Right ventricle myocardium superior (tissue), 1 donor: ENCODE data around the gene PDE6A. TPM values are rescaled to one million over a fixed set of nuclear protein-coding genes. Genes with fewer than 3 reads are reported as not detected.

Experiments used
- ATAC-seq: fragments of 200-7000 bp; cut with Tn5 transposase; one replicate; pipeline ENCODE4 v1.9.1; 2020; ENCODE audit warnings: mild to moderate bottlenecking; ENCODE audit not compliant: poor library complexity
- DNase-seq: peaks from one replicate; pipeline ENCODE4 v3.0.0-alpha.2; 2020
- intact Hi-C: fragments of 100-400 bp; cut with DNase I; formaldehyde crosslinking; loops from one replicate; pipeline ENCODE4 v1.11.2; 2022
- total RNA-seq: library from RNA; stranded (reverse); fragmentation: NEBNext Ultra II Directional; extraction: Animal tissue kit (Norgen Biotek cat#: 25700); gene quantifications from one replicate; pipeline ENCODE4 v1.2.1, GENCODE V29; 2021
- donor health status: DM: no; HTN: yes; CAD: no; lungs with severe emphysema.

Gene PDE6A
- total RNA-seq, 1 donor from 2014 or later = 0.08 TPM

DNA sequence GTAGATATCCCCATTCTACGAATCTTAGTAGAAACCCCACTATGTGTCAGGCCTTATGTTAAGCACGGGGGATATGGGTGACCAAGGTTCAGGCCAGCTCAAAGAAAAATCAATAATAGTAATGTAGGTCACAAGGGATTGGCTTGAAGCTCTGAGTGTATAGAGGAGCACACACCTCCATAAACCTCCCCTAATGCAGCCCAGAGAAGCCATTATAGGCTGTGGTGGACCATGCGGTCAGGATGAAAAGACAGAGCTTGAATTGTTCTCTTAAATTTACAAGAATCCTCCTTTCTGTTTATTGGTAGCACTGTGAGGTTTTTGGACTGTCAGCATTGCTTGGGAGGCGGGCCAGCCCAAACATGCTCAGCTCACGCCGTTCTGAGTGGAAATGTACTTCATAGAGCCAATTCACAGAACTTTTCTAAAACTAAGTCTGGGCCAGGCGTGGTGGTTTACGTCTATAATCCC, 9.1 kb downstream of the PDE6A start:
- ATAC-seq (no peak), DNase-seq (no peak)
- intact Hi-C loops = no loop called here

DNA sequence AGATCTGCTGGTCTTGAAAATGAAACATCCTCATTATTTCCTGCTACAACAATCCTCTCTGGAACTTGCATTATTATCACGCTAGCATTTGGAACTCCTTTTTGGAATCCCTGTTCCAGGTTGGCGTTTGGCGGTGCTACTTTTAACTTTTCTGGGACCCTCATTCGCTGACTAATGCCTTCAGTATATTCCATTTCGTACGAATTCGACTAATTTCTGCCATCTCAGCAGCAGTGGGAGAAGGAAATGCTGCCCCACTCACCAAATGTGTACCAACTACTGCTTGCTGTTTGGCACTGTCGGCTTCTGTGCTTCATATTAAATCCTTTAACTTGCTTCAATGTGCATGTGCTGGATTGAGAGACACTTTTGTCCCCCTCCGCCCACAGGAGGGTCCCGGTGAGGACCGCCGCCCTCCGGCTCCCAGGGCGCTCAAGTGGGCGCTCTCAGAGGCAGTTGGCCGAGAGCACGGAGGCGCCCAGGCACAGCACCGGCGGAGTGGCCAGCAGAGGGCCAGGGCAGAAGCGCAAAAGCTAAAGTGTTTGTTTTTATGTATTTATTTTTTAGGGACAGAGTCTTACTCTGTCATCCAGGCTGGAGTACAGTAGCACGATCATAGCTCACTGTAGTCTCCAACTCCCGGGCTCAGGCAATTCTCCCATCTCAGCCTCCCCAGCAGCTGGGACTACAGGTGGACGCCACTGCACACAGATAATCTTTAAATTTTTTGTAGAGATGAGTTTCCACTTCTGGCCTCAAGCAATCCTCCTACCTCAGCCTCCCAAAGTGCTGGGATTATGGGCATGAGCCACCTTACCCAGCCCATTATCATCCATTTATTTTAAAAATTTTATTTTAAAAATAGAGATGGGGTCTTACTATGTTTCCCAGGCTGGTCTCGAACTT, 11.9 kb downstream of the PDE6A start:
- no peak for DNase-seq
- intact Hi-C loops = no loop called here
- peak; percentile 48 for ATAC-seq

DNA sequence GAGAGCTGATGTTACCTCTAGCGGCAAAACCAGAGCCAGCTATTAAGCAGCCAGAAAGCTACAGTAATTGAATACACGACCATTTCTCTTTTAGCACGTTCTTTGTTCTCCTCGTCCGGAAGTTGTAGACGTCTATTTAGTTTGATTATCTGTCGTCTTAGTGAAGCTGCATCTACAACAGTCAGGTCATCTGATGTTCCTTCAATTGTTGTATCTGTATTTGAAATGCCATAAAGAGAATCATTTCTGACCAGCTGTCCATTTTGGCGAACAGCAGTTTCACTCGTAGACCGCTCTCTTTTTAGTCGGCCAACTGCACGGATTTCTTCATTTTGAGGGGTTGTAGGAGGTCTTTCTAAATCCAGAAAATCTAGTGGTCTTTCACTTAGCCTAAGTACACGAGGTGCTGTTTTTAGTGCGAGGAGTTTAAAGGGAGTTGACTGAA, 12.6 kb downstream of the PDE6A start:
- ATAC-seq (no peak), DNase-seq (no peak)
- intact Hi-C loops = no loop called here

DNA sequence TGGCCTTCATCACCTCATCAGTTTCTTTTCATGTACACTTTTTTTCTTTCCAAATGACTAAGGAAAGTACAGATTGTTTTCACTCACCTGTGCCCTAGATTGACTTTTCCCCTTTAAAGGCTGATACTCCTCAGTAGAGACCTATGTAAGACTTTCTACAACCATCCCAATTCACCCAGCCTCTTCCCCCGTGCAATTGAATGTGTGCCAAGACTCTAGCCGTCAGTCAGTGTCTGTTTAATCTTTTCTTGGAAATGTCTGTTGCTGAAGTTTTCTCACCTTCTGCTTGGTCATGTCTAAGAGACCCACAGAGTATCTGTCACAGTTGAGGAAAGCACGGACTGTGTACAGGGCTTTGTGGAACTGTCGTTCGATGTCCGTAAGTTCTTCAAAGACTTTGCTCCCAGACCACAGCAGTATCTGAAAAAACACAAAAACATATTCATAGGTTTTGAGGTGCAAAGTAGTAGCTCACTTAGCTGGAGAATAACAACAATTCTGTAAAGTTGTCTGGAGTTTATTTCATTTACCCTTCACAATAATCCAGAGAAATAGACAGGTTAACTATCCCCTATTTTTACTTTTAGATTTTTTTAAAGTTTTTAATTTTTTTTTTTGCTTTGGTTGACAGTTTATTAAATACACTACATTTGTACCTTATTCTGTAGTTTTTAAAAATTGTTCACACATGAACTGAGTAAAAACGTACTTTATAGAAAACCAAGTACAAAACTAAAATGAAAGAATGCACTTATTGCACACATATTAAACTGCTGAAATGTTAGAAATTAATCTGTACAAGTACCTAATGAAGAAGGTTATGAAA, 13.6 kb downstream of the PDE6A start:
- ATAC-seq = no peak
- no peak for DNase-seq
- intact Hi-C loops = no loop called here

DNA sequence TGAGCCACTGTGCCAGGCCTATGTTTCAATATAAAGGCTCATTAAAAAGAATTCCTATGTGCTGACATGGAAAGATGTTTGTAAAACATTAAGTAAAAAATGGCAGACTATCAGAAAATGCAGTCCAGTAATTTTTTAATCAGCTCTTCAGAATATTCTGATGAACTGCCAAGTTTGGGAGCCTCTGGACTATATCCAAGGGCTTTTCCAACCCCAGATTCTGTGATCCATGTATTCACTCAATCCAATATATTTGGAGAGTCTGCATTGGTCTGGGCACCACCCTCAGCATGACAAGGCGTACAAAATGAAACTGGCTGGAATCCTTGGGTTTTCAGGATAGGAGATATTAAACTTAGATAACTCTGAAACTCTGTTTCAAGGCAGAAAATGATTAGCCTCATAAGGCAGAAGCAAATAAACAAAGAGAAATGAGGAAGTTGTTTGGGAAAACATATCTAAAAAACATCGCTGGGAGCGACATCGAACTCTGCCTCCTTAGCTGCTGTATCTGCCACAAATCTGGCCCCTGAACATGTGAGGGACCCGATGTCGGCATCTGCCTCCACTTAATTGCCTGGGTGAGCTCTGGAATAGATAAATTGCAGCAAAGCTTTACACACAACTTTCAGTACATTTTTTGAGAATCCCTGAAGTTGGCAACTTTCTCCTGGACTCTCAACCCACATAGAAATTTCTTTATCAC, 14.4 kb downstream of the PDE6A start:
- DNase-seq = no peak
- intact Hi-C loops = no loop called here
- ATAC-seq = no peak

DNA sequence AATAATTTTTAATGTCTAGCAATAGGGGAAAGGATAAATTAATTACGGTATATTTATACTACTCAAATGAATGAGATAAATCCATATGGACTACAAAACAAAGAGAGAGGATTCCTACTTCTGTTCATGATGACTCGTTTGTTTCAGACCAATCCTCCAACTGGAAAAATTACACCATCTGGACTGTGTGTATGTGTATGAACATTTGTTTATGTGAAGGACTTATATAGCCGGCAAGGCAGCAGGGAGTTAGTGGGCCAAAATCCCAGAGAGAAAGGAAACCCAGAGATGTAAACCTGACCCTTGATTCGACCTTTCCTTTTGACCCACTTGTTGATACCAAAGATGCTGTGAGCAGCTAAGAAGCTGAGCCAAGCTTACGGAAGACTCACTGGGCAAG, 20.1 kb downstream of the PDE6A start:
- DNase-seq (no peak), ATAC-seq (no peak)
- intact Hi-C loops = no loop called here

DNA sequence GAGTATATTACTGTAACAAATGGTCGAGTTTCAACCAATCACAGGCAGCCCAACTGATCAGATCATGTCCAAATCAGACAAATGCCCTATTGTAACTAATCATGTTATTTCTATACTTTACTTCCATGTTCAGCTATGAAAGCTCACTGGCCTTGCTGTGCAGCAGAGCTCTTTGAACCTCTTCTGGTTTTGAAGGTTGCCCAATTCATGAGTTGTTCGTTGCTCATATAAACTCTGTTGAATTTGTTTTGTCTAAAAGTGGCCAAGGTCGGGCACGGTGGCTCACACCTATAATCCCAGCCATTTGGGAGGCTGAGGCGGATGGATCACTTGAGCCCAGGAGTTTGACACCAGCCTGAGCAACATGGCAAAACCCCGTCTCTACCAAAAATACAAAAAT, 21.6 kb downstream of the PDE6A start:
- ATAC-seq = no peak
- DNase-seq = no peak
- intact Hi-C loops = no loop called here

DNA sequence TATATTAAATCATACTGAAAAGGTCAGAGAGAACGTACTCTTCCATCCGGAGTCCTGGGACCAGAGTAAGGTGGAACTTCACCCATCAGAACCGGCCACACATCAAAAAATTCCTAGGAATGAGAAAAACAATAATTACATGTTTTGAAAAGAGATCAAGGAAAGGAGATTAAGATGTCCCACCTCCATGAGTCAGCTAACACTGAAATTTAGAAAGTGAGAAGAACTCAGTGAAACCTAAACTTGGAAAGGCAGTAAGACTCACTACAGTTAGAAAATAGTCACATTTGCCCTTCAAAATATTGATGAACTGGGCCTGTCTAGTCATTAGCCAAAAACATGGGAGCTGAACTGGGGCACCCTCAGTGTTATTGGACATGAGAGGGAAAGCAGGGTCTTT, 23.0 kb downstream of the PDE6A start:
- ATAC-seq (no peak), DNase-seq (no peak)
- intact Hi-C loops = no loop called here

DNA sequence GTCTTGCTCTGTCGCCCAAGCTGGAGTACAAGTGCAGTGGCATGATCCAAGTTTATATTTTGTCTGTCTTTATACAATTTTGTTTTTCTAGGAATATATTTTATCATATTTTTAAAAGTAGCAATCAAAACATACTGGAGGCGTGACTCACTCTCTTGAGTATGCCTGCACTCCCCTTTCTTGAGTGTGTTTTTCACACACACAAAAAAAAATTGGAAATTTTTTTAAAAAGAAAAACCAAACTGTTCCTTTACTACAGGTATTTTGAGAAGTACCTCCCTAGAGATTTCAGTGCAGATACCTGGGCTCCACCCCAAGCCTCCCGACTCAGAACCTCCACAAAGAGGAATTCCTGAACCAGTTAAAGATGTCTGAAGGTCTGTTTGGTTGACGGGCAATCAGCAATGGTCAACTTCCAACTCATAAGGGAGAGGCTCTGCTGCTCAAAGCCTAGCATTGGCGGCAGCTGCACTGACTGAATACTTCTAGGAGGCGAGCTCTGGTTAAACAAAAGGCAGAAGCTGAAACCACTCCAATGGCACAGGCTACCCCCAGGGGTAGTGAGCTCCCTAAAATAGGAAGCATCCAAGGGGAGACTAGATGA, 27.4 kb downstream of the PDE6A start:
- intact Hi-C loops = no loop called here
- ATAC-seq (no peak), DNase-seq (no peak)

DNA sequence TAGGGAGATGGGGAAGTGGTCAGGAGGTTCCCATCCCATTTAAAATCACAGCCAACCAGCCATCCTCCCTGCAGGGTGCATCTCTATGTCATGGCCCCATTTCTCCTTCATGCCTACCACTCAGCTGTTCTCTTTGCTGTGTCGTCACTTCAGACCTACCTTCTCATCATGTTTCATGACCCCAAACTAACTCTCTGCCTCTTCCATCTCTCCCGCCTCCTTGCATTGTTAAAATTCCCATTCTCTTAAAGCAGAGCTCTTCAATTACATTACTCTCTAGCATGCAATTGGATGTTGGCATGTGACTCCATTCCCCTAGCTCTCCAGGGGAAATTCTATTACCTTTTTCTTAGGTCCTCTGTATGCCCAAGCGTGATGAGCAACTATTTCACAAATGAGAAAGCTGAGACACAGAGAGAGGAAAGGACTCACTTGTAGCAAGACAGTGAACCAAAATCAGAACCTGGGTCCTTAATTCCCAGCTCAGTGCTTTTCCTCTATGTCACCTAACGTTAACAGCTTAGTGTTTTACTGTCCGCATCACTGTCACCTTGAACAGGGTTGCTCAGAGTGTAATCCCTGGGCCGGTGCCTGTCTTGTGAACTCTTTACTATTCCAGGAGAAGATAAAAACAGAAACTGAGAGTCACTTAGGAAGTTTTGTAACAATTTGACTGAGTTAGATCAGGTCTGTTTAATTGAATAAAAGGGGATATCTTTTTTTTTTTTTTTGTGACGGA, 28.1 kb downstream of the PDE6A start:
- intact Hi-C loops = no loop called here
- no peak for DNase-seq
- ATAC-seq = no peak

DNA sequence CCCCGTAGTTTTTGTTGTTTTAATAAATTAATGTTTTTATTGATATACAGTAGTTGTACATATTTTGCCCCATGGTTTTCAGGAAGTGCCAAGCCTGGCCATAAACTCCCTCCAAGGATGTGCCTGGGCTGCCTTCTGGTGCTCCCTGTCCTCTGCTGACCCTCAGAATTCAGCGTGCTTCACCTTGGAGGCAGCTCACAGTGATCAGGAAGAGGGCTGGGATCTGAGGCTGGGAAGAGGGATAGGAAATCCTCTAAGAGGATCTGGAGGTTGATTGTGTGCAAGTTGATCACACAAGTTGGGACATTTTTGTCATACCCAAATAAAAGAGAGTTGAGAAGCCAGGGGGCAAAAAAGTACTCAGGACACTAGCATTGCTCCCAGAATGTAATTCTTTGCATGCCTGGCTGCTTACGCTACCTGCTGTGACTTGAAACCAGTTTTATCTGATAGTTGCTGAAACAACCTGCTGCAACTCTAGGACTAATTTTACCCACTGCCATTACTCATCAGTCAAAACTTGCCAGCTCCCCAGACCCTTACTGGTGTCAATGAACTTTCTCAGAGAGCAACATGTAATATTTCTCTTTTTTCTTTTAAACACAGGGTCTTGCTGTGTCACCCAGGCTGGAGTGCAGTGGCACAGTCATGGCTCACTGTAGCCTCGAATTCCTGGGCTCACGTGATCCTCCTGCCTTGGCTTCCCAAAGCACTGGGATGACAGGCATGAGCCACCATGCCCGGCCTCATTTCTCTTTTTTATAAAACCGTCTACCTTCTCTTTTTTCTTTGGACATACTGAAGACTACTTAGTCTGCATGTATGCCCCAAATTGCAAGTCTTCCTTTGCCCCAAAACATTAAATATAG, 29.0 kb downstream of the PDE6A start:
- ATAC-seq = no peak
- DNase-seq = no peak
- intact Hi-C loops = no loop called here

DNA sequence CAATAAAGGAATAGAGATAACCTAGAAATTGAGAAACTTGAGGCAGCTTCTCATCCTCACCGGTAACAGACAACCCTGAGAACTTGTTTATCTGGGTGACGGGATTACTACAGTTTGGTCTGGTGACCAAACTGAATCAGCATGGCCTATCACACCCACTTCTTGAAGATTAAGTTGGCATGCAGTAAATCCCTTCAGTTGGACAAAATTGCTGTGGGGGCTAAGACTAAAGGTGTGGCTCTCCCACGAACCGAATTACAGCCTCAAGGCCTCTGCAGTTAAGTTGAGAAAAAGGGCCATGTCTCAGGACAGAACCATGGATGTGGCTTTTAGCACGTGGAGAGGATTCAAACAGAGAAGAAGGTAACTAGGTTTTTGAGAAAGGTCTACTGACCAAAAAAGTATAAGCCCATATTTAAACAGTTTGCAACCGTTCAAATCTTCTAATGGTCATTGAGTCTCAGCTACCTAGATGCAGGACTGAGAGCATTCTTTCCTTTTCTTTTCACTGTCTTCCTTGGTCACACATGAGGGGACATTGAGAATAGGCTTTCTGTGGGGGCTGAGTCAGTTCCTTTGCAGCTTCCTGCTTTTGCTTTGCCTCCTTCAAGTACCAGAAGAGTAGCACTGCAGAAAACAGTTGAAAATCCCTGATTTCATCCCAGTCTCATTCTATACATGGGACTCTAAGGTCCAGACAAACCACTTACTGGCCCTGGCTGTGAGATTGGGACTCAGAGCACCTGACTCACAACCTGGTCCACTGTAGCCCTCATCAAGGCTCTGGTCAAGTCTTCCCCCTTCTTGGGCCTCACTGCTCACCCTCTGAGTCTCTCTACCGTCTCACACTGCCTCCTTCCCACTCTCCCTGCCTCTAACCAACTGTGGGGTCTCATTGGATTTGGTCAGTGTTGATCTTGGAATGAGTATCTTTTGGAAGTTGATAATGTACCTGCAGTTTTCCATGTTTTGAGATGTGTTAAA, 30.9 kb downstream of the PDE6A start:
- ATAC-seq = no peak
- intact Hi-C loops = no loop called here

DNA sequence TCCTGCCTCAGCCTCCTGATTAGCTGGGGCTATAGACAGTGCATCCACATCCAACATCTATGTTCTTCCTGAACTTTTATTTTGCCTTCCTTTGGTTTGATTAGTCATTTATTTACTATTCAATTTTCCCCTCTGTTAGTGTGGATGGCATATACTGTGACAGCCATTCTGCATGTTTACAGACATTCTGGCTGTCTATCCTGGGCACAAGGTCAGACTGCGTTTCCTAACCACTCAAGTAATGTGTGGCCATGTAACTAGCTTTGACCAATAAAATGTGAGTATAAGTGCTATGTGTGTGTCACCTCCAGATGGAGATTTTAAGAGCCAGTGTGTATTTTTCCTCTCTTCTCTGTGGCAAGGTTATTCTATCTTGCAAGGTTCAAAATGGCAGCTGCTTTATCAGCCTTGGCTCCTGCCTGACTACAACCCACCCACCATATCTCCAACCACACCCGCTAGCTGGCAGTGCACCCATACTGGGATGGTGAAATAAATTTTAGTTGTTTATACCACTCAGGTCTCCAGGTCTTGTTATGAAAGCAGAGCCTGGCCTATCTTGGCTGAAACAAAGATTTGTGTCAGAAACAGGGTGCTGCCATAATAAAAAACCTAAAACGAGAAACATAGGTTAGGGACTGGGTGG, 32.2 kb downstream of the PDE6A start:
- intact Hi-C loops = no loop called here
- ATAC-seq = no peak
- DNase-seq = no peak

More for the DNA sequence above, 30.9 kb downstream of the PDE6A start:
- no peak for DNase-seq

DNA sequence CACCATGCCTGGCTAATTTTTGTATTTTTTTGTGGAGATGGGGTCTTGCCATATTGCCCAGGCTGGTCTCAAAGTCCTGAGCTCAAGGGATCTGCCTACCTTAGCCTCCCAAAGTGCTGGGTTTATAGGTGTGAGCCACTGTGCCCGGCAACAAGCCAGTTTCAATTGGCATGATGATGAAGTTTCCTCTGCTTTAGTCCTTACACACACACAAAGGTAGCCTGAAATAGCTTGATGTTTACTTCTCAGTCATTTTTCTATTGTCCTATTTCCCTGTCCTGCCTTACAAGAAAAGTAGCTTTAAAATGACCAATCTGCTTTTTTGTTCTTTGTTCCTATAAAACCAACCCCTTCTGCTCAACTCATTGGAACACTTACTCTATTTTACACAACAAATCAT, 33.6 kb downstream of the PDE6A start:
- ATAC-seq (no peak), DNase-seq (no peak)
- intact Hi-C loops = no loop called here

DNA sequence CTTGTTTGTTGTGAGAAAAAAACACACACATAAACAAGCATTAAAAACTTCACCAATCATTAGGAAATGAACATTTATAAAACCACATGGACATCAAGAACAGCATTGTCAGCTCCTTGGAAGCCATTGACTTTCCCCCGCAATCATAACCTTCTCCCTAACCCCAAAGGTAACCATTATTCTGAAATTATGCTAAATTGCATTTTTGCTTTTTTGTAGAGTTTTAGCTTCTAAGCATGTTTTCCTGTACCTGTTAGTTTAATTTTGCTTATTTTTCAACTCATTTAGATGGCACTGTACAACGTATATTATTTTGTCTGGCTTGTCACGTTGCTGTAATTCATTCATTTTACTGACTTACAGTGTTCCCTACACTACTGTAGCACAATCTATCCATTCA, 36.8 kb downstream of the PDE6A start:
- DNase-seq = no peak
- intact Hi-C loops = no loop called here
- no peak for ATAC-seq

DNA sequence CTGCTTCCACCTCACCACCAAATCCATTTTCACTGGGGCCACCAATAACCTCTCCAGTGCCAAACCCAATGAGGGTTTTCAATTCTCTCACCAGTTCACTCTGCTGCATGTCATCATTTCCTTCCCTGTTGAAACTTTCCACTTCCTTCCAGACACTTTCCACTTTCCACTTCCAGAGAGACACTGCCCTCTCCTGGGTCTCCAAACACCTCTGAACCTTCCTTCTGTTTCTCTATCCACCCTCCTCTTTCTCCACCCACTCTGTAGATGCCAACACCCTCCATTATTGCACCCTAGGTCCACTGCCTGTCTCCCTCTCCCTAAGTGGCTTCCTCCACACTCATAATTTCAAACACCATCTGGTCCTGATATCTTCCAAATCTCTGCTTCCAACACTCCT, 39.6 kb downstream of the PDE6A start:
- DNase-seq = no peak
- ATAC-seq = no peak
- intact Hi-C loops = no loop called here
